ENCODE results near the gene COX19. TPM values are rescaled to one million over a fixed set of nuclear protein-coding genes. Genes with fewer than 3 reads are reported as not detected.

COX19 gene
- total and polyA plus RNA-seq, 2 of the 13 experiments (the other 11 are each of a cell fraction or from before 2014, with no cell fraction given) = 11.5 to 21.7 TPM

- TF ChIP-seq, protein P1, sequence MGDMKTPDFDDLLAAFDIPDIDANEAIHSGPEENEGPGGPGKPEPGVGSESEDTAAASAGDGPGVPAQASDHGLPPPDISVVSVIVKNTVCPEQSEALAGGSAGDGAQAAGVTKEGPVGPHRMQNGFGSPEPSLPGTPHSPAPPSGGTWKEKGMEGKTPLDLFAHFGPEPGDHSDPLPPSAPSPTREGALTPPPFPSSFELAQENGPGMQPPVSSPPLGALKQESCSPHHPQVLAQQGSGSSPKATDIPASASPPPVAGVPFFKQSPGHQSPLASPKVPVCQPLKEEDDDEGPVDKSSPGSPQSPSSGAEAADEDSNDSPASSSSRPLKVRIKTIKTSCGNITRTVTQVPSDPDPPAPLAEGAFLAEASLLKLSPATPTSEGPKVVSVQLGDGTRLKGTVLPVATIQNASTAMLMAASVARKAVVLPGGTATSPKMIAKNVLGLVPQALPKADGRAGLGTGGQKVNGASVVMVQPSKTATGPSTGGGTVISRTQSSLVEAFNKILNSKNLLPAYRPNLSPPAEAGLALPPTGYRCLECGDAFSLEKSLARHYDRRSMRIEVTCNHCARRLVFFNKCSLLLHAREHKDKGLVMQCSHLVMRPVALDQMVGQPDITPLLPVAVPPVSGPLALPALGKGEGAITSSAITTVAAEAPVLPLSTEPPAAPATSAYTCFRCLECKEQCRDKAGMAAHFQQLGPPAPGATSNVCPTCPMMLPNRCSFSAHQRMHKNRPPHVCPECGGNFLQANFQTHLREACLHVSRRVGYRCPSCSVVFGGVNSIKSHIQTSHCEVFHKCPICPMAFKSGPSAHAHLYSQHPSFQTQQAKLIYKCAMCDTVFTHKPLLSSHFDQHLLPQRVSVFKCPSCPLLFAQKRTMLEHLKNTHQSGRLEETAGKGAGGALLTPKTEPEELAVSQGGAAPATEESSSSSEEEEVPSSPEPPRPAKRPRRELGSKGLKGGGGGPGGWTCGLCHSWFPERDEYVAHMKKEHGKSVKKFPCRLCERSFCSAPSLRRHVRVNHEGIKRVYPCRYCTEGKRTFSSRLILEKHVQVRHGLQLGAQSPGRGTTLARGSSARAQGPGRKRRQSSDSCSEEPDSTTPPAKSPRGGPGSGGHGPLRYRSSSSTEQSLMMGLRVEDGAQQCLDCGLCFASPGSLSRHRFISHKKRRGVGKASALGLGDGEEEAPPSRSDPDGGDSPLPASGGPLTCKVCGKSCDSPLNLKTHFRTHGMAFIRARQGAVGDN (CRISPR knock-in tag; IDR thresholded peaks at IDR 0.05) = peak; percentile 85
- TF ChIP-seq MED1 (CRISPR knock-in tag; IDR thresholded peaks at IDR 0.05) (peak; percentile 53), MTA1 (CRISPR knock-in tag; IDR thresholded peaks at IDR 0.05; ENCODE audit: borderline replicate concordance) (no peak; the same call in 1 of the 2 replicates), ATF2 (CRISPR knock-in tag; IDR thresholded peaks at IDR 0.05) (peak; percentile 29; the same call in 1 of the 2 replicates), KMT2B (CRISPR knock-in tag; IDR thresholded peaks at IDR 0.05) (peak; percentile 58; the same call in 1 of the 2 replicates), GATAD2A (CRISPR knock-in tag; IDR thresholded peaks at IDR 0.05) (peak; percentile 43; the same call in 1 of the 2 replicates), TFDP2 (CRISPR knock-in tag; IDR thresholded peaks at IDR 0.05) (peak; percentile 36; the same call in 1 of the 2 replicates), ZNF160 (CRISPR knock-in tag; IDR thresholded peaks at IDR 0.05) (peak; percentile 77), ASH2L (IDR thresholded peaks at IDR 0.05; ENCODE audit: insufficient read length, low read depth, low read length) (peak; percentile 34), ZNF790 (CRISPR knock-in tag; IDR thresholded peaks at IDR 0.05; ENCODE audit: borderline replicate concordance) (no peak), ZFP90 (CRISPR knock-in tag; IDR thresholded peaks at IDR 0.05; ENCODE audit: borderline replicate concordance) (peak; percentile 14)
- TF ChIP-seq, protein P2, sequence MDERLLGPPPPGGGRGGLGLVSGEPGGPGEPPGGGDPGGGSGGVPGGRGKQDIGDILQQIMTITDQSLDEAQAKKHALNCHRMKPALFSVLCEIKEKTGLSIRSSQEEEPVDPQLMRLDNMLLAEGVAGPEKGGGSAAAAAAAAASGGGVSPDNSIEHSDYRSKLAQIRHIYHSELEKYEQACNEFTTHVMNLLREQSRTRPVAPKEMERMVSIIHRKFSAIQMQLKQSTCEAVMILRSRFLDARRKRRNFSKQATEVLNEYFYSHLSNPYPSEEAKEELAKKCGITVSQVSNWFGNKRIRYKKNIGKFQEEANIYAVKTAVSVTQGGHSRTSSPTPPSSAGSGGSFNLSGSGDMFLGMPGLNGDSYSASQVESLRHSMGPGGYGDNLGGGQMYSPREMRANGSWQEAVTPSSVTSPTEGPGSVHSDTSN (CRISPR knock-in tag; IDR thresholded peaks at IDR 0.05) = no peak
- TF ChIP-seq, protein P3, sequence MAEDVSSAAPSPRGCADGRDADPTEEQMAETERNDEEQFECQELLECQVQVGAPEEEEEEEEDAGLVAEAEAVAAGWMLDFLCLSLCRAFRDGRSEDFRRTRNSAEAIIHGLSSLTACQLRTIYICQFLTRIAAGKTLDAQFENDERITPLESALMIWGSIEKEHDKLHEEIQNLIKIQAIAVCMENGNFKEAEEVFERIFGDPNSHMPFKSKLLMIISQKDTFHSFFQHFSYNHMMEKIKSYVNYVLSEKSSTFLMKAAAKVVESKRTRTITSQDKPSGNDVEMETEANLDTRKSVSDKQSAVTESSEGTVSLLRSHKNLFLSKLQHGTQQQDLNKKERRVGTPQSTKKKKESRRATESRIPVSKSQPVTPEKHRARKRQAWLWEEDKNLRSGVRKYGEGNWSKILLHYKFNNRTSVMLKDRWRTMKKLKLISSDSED (CRISPR knock-in tag; IDR thresholded peaks at IDR 0.05) = peak; percentile 22; the same call in 1 of the 2 replicates
- TF ChIP-seq, protein P4, sequence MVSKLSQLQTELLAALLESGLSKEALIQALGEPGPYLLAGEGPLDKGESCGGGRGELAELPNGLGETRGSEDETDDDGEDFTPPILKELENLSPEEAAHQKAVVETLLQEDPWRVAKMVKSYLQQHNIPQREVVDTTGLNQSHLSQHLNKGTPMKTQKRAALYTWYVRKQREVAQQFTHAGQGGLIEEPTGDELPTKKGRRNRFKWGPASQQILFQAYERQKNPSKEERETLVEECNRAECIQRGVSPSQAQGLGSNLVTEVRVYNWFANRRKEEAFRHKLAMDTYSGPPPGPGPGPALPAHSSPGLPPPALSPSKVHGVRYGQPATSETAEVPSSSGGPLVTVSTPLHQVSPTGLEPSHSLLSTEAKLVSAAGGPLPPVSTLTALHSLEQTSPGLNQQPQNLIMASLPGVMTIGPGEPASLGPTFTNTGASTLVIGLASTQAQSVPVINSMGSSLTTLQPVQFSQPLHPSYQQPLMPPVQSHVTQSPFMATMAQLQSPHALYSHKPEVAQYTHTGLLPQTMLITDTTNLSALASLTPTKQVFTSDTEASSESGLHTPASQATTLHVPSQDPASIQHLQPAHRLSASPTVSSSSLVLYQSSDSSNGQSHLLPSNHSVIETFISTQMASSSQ (IDR thresholded peaks at IDR 0.05; ENCODE audit: low read depth) = no peak
- TF ChIP-seq, protein P4 (CRISPR knock-in tag; IDR thresholded peaks at IDR 0.05; ENCODE audit: borderline replicate concordance) = no peak; the same call in 1 of the 2 replicates
Observed at GRCh38 chr7:983004-983615, 7.8 kb upstream of the COX19 start, which contains the start of gene CYP2W1 (continued).
